ENCODE data around the gene PLA2G6. TPM values are rescaled to one million over a fixed set of nuclear protein-coding genes. Genes with fewer than 3 reads are reported as not detected.

The PLA2G6 gene
- total and polyA plus RNA-seq, 2 of the 4 experiments (the other 2 are of a cell fraction), result 6.1 to 10.3 TPM

- DNase-seq (no peak), ATAC-seq (ENCODE audit: low read depth) (no peak)
- BruUV-seq (replicated peaks), result no TSS peak
- no peak overlapping the region for H3K14ac ChIP-seq (replicated peaks; ENCODE audit: low read depth, low read length)
- no peak overlapping the region for H4K91ac ChIP-seq (ENCODE audit: insufficient read depth, low read depth, low read length)
- H4K8ac ChIP-seq (ENCODE audit: low read depth in 2 of 2, low read length in 2 of 2), result no peak overlapping the region
- H2BK120ac ChIP-seq (ENCODE audit: low read depth, low read length), result no peak overlapping the region
- H2AK9ac ChIP-seq (replicated peaks; ENCODE audit: low read depth, low read length, poor library complexity), result no peak overlapping the region
- no peak overlapping the region for H2AFZ ChIP-seq (replicated peaks; ENCODE audit: low read length, poor library complexity)
- H3K4me2 ChIP-seq (ENCODE audit: low read depth, low read length), result no peak overlapping the region
- H4K5ac ChIP-seq (ENCODE audit: low read depth, low read length), result no peak overlapping the region
- dilution Hi-C loops (cut with HindIII; ENCODE audit: low sequenced_read_pairs, unreplicated experiment), result no loop called here
- TF ChIP-seq FOS (IDR thresholded peaks at IDR 0.05; ENCODE audit: low read depth, low read length) (no peak), MAFK (IDR thresholded peaks at IDR 0.05; ENCODE audit: low read depth, low read length) (no peak), ELK1 (IDR thresholded peaks at IDR 0.05; ENCODE audit: borderline replicate concordance, low read depth, low read length) (no peak), CTCF (conservative IDR thresholded peaks at IDR 0.05; ENCODE audit: low read depth, low read length) (no peak), RFX5 (IDR thresholded peaks at IDR 0.05; ENCODE audit: low read depth, low read length) (no peak), SMC3 (IDR thresholded peaks at IDR 0.05; ENCODE audit: low read depth, low read length) (no peak), RAD21 (IDR thresholded peaks at IDR 0.05; ENCODE audit: low read length) (no peak), MAZ (IDR thresholded peaks at IDR 0.05; ENCODE audit: borderline replicate concordance, low read depth, low read length) (no peak), MXI1 (IDR thresholded peaks at IDR 0.05; ENCODE audit: borderline replicate concordance, low read depth, low read length) (no peak), CHD1 (IDR thresholded peaks at IDR 0.05; ENCODE audit: low read depth, low read length) (no peak), NFE2L2 (IDR thresholded peaks at IDR 0.05; ENCODE audit: low read depth, low read length) (no peak), RCOR1 (IDR thresholded peaks at IDR 0.05; ENCODE audit: insufficient replicate concordance, low read length) (no peak), BHLHE40 (IDR thresholded peaks at IDR 0.05; ENCODE audit: low read depth, low read length) (no peak), USF2 (IDR thresholded peaks at IDR 0.05; ENCODE audit: low read depth, low read length) (no peak), CEBPB (IDR thresholded peaks at IDR 0.05; ENCODE audit: low read depth, low read length) (no peak), POLR2A (IDR thresholded peaks at IDR 0.05; ENCODE audit: low read depth, low read length) (no peak)
- no peak overlapping the region for H3K4me3 ChIP-seq (ENCODE audit: insufficient read depth, low read depth, low read length)
- H2BK20ac ChIP-seq (ENCODE audit: low read depth, low read length), result no peak overlapping the region
- intact Hi-C loops (cut with micrococcal nuclease), result no loop called here
- H3K36me3 ChIP-seq (ENCODE audit: control insufficient read depth, insufficient read depth, low read length), result no peaks in the 10 kb centered on the region
- no peak overlapping the region for H3K18ac ChIP-seq (ENCODE audit: low read depth, low read length)
- no peak overlapping the region for H3K23ac ChIP-seq (ENCODE audit: low read depth, low read length)
- peaks cover 3% of the 10 kb centered on the region for H3K9me1 ChIP-seq (ENCODE audit: insufficient read depth, low read length)
- WGBS, 2 experiments (ENCODE audit: extremely low coverage in 2 of 2, insufficient read length in 1 of 2), result 20% methylated on average over 1 of the region's 9 CpGs; no CpG with 5 or more reads in 1 of the 2 experiments
- no peak overlapping the region for H3K27ac ChIP-seq (ENCODE audit: insufficient read depth, low read length)
- H2BK15ac ChIP-seq (ENCODE audit: low read depth, low read length), result no peak overlapping the region
- H2AK5ac ChIP-seq (ENCODE audit: low read depth, low read length), result no peak overlapping the region; the same call in 1 of the 2 replicates
- H3K9me3 ChIP-seq (ENCODE audit: control insufficient read depth, insufficient read depth, low read length), result no peaks in the 10 kb centered on the region
- ChIA-PET CTCF (no interaction called here), POLR2A (ENCODE audit: unreplicated experiment) (no interaction called here)
- no peaks in the 10 kb centered on the region; the same call in 1 of the 2 replicates for H3K4me1 ChIP-seq (ENCODE audit: control insufficient read depth, insufficient read depth, low read length)
- H4K20me1 ChIP-seq (ENCODE audit: insufficient read depth, low read length), result no peaks in the 10 kb centered on the region
- H3K27me3 ChIP-seq (ENCODE audit: control insufficient read depth, insufficient read depth, low read length), result no peaks in the 10 kb centered on the region
- no peak overlapping the region for H3K9ac ChIP-seq (ENCODE audit: low read depth, low read length)
- H3K79me1 ChIP-seq (ENCODE audit: low read depth in 1 of 2, low read length in 2 of 2), result no peaks in the 10 kb centered on the region
- in situ Hi-C loops (cut with MboI; ENCODE audit: low sequenced_read_pairs), result no loop called here
- H3K4ac ChIP-seq (ENCODE audit: low read depth, low read length), result no peak overlapping the region
- H2BK5ac ChIP-seq (ENCODE audit: low read depth, low read length, poor library complexity, severe bottlenecking), result no peak overlapping the region
- H3K56ac ChIP-seq (ENCODE audit: extremely low read depth, insufficient read depth, low read length), result no peak overlapping the region
Measured at GRCh38 chr22:38129856-38130255, 51.8 kb downstream of the PLA2G6 start.

All from IMR-90 (cell line).